LNCaP clone FGC (cell line): ENCODE data around the gene PDE11A.

Experiments used
- DNase-seq: peaks from one replicate; pipeline ENCODE4 v3.0.0-alpha.2; 2011; ENCODE audit warnings: low read depth
- H3K4me3 ChIP-seq: 2 replicates; pipeline ENCODE4 v1.5.1; 2011; ENCODE audit warnings: mild to moderate bottlenecking, low read depth, low read length, control low read depth
- TF ChIP-seq, protein P1 (sequence below): IDR thresholded peaks from 2 replicates; pipeline ENCODE4 v1.5.1; 2012; ENCODE audit warnings: mild to moderate bottlenecking; ENCODE audit not compliant: control insufficient read depth, insufficient read depth; ENCODE audit errors: extremely low read depth

Gene PDE11A

DNA sequence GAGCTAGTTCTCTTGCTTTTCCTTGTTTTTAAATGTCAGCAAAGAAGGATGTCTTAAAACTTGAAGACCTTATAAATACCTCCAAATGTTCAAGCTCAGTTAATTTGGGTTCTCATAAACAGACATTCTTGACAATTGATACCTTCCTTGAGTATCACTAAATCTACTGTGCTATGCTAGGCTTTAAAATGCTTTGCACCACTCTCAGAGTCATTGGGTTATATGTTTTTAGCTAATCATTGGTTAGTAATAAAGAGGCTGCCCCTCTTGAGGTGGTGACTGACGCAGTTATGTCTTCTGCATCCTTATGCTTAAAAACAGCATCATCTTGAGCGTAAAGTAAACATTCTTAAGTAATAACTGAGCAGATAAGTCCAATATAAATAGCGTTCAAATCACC is 404.0 kb downstream of the PDE11A start:
- TF ChIP-seq, protein P1, sequence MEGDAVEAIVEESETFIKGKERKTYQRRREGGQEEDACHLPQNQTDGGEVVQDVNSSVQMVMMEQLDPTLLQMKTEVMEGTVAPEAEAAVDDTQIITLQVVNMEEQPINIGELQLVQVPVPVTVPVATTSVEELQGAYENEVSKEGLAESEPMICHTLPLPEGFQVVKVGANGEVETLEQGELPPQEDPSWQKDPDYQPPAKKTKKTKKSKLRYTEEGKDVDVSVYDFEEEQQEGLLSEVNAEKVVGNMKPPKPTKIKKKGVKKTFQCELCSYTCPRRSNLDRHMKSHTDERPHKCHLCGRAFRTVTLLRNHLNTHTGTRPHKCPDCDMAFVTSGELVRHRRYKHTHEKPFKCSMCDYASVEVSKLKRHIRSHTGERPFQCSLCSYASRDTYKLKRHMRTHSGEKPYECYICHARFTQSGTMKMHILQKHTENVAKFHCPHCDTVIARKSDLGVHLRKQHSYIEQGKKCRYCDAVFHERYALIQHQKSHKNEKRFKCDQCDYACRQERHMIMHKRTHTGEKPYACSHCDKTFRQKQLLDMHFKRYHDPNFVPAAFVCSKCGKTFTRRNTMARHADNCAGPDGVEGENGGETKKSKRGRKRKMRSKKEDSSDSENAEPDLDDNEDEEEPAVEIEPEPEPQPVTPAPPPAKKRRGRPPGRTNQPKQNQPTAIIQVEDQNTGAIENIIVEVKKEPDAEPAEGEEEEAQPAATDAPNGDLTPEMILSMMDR: no peak
- no peak for DNase-seq
- no peak overlapping the region for H3K4me3 ChIP-seq

DNA sequence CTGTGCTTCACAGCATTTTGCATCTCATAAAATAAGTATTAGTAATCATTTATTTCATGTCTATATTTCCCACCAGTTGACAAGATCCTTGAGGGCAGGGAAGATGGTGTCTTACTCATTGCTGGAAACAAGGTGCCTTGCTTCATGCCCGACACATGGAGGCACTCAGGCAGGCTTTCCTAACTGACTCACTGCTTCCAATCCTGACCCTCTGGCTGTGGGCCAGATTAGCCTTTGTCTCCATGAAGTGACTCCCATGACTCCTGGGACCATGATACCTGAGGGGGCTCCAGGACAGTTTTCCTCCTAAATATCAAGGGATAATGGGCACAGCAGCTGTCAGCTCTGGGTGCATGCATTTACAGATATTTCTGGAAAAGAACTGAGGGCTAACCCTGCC is 405.0 kb downstream of the PDE11A start:
- DNase-seq: no peak
- TF ChIP-seq, protein P1: no peak
- no peak overlapping the region for H3K4me3 ChIP-seq

DNA sequence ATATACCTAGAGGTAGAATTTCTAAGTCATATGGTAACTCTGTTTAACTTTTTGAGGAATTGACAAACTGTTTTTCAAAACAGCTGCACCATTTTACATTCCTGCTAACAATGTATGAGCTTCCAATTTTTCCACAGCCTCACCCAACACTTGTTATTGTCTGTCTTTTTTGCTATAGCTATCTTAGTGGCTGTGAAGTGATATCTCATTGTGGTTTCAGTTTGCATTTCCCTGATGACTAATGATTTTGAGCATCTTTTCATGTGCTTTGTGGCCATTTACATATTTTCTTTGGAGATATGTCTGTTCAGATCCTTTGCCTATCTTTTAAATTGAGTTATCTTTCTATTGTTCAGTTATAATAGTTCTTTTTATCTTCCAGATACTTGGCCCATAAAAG is 406.2 kb downstream of the PDE11A start:
- TF ChIP-seq, protein P1: no peak
- H3K4me3 ChIP-seq: no peak overlapping the region
- no peak for DNase-seq

DNA sequence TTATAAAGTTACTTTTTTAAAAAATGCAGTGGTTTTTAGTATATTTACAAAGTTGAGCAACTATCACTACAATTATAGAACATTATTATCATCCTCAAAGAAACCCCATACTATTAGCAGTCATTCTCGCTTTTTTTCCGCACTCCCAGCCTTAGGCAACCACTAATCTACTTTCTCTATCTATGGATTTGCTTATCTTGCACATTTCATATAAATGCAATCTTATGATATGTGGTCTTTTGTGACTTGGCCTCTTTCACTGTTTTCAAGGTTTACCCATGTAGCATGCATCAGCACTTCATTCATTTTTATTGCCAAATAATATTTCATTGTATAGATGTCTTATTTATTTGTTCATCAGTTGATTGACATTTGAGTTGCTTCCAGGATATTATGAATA is 406.6 kb downstream of the PDE11A start:
- no peak overlapping the region for H3K4me3 ChIP-seq
- no peak for DNase-seq
- TF ChIP-seq, protein P1: no peak

DNA sequence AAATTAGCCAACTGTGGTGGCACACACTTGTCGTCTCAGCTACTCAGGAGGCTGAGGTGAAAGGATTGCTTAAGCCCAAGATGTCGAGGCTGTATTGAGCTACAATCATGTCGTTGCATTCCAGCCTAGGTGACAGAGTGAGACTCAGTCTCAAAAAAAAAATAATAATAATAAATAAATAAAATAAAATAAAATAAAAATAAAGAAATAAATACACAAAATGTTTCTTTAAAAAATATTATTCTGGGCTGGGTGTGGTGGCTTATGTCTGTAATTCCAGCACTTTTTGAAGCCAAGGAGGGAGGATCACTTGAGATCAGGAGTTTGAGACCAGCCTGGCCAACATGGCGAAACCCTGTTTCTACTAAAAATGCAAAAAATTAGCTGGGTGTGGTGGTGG is 407.2 kb downstream of the PDE11A start:
- TF ChIP-seq, protein P1: no peak
- H3K4me3 ChIP-seq: no peak overlapping the region
- no peak for DNase-seq

DNA sequence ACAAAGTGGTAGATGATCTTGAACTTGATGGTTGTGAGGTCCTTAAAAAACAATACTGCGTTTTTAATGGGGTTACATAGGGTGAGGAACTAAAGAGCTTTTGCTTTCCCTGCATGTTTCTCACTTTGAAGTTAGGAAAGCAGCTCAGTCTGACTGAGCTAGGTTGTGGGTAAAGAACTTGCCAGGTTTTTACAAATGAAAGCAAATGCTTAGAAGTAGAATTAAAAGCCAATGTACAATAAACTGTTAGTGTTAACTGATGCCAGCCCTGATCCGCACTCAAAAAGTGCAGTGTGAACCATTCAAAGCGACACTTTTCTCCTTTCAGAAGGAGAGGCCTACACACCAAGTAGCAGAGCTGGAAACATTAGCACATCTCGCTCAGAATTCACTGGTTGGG is 409.7 kb downstream of the PDE11A start:
- TF ChIP-seq, protein P1: no peak
- DNase-seq: no peak
- no peak overlapping the region for H3K4me3 ChIP-seq

DNA sequence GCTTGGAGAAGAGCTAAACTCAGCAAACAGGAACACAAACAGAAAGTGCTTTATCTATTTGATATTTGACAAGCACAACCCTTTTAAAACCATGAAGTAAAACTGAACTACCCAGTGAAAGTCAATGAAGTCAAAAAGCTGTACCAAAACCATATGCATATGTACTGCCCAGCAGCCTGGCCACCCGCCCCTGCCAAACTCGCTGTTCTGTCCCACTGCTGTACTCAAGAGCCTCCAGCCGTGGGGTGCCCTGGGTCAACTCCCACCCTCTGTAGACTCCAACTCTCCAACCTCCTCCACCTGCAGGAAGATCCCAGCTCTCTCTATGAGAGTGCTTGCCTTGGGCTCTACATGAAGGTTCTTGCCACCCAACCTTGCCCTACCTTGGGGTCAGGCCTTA is 411.8 kb downstream of the PDE11A start:
- peak; percentile 13 for DNase-seq
- TF ChIP-seq, protein P1: no peak
- H3K4me3 ChIP-seq: no peak overlapping the region
